Measurements from ENCODE around the gene HLCS. TPM values are rescaled to one million over a fixed set of nuclear protein-coding genes. Genes with fewer than 3 reads are reported as not detected.

Gene HLCS
- total RNA-seq, 2 donors from 2014 or later: 27.2 to 38.6 TPM

DNA sequence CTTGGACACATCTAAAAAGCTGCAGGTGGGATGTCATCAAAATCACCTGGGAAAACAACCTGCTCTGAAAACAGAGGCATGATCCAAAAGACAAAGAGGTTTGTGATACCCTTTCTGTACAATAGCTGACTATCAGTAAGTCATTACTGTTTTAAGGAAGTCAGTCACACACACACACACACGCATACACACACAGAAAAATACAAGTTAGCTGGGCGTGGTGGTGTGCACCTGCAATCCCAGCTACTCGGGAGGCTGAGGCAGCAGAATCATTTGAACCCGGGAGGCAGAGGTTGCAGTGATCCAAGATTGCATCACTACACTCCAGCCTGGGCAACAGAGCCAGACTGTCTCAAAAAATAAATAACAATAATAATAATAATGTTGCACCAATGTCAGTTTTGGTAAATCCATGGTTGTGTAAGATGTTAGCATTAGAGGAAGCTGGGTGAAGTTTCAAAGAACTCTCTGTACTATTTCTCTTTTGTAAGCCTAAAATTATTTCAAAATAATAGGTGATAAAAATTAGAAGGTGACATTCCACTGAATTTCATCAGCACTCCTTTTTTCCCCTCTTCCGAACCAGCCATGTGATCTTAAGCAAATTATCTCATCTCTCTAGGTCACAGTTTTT is 9.9 kb upstream of the HLCS start:
- no peak for ATAC-seq
- WGBS, 2 donors: 68 to 75% methylated on average over 5 of the region's 5 CpGs
- no peaks in the 10 kb centered on the region for H3K9me3 ChIP-seq
- H3K4me3 ChIP-seq: no peak overlapping the region
- no peak for TF ChIP-seq POLR2A (IDR thresholded peaks at IDR 0.05)
- TF ChIP-seq, protein P1, sequence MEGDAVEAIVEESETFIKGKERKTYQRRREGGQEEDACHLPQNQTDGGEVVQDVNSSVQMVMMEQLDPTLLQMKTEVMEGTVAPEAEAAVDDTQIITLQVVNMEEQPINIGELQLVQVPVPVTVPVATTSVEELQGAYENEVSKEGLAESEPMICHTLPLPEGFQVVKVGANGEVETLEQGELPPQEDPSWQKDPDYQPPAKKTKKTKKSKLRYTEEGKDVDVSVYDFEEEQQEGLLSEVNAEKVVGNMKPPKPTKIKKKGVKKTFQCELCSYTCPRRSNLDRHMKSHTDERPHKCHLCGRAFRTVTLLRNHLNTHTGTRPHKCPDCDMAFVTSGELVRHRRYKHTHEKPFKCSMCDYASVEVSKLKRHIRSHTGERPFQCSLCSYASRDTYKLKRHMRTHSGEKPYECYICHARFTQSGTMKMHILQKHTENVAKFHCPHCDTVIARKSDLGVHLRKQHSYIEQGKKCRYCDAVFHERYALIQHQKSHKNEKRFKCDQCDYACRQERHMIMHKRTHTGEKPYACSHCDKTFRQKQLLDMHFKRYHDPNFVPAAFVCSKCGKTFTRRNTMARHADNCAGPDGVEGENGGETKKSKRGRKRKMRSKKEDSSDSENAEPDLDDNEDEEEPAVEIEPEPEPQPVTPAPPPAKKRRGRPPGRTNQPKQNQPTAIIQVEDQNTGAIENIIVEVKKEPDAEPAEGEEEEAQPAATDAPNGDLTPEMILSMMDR (IDR thresholded peaks at IDR 0.05): no peak
- no peaks in the 10 kb centered on the region for H3K36me3 ChIP-seq (replicated peaks in 1 of 2; ENCODE audit: insufficient read depth in 1 of 2, low read depth in 2 of 2)
- DNase-seq: no peak
- no peak overlapping the region for H3K27ac ChIP-seq
- H3K4me1 ChIP-seq: peaks cover 32% of the 10 kb centered on the region
- intact Hi-C loops (cut with DNase I): no loop called here
- H3K27me3 ChIP-seq: no peaks in the 10 kb centered on the region

DNA sequence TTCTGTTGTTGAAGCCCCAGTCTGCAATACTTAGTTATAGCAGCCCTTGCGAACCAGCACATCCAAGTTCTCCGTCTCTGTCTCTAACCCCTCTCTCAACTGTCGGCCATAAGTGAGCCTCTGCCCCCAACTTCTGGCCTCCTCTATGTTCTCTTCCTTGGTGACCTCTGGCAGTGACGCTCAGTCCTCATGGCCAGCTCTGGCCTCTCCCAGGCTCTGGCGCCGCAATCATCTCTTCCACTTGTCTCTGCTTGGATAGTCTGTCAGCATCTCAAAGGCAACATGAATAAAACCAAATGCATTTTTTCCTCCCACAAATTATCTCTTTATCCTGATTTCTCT is 8.4 kb upstream of the HLCS start:
- no peak overlapping the region for H3K4me3 ChIP-seq
- DNase-seq: no peak
- 77 to 90% methylated on average over 6 of the region's 6 CpGs for WGBS, 2 donors
- intact Hi-C loops (cut with DNase I): no loop called here
- H3K9me3 ChIP-seq: no peaks in the 10 kb centered on the region
- H3K27me3 ChIP-seq: no peaks in the 10 kb centered on the region
- H3K4me1 ChIP-seq: peaks cover 19% of the 10 kb centered on the region
- no peaks in the 10 kb centered on the region for H3K36me3 ChIP-seq (replicated peaks in 1 of 2; ENCODE audit: insufficient read depth in 1 of 2, low read depth in 2 of 2)
- no peak for ATAC-seq
- TF ChIP-seq, protein P1 (IDR thresholded peaks at IDR 0.05): no peak
- TF ChIP-seq POLR2A (IDR thresholded peaks at IDR 0.05): no peak
- H3K27ac ChIP-seq: no peak overlapping the region

DNA sequence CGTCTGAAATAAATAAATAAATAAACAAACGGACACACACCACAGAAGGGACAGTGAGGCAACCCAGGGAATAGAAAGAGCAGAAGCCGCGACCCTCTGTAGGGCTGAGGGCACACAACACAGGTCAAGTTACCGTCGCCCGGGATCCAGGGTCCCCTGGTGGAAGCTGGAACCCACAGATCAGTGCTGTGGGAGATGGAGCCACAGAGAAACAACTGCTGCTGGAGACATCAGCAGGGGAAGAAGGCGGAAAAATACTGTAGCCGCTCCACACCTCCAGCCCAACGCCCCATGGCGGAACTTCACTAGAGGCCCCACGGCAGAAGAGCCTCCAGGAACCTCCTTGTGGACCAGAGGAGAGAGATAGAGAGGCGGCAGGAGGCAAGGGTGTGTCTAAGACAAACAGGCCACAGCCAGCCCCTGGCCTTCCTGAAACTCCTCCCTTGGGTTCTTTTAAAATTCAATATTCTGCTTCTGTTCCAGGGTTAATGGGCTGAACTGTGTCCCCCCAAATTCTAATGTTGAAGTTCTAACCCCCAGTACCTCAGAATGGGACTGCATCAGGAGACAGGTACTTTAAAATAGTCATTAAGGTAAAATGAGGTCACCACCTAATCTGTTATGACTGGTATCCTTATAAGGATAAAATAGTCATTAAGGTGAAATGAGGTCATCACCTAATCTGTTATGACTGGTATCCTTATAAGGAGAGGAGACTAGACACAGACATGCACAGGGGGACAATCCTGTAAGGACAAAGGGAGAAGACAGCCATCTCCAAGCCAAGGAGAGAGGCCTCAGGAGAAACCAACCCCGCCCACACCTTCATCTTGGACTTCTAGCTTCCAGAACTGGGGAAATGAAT is 7.7 kb upstream of the HLCS start:
- no peak for TF ChIP-seq POLR2A (IDR thresholded peaks at IDR 0.05)
- TF ChIP-seq, protein P1 (IDR thresholded peaks at IDR 0.05): no peak
- Histone ChIP-seq H3K36me3 (replicated peaks in 1 of 2; ENCODE audit: insufficient read depth in 1 of 2, low read depth in 2 of 2) (no peaks in the 10 kb centered on the region), H3K9me3 (no peaks in the 10 kb centered on the region), H3K4me1 (peaks cover 19% of the 10 kb centered on the region), H3K27ac (no peak overlapping the region), H3K4me3 (no peak overlapping the region), H3K27me3 (no peaks in the 10 kb centered on the region)
- ATAC-seq: no peak
- 82% methylated on average over 13 to 14 of the region's 14 CpGs for whole genome bisulfite sequencing, 2 donors
- intact Hi-C loops (cut with DNase I): no loop called here
- no peak for DNase-seq

DNA sequence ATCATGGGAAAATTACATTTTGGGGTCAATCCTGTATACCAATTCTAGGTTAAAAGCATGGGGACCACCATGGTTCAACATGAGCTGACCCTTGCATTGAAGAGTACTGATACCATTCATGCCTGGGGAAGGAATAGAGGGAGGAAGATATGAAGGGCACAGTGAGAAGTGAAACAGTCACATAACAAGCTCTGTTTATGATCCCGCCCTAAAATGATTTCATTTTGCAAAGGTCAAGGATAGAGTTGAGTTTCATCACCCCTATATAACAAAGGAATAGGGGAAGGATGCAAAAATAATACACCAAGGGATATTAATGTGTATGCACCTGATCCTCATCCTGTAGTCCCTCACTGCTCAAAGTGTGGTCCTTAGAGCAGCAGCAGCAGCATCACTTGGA is 2.5 kb upstream of the HLCS start:
- Histone ChIP-seq H3K9me3 (no peaks in the 10 kb centered on the region), H3K27me3 (no peaks in the 10 kb centered on the region), H3K36me3 (replicated peaks in 1 of 2; ENCODE audit: insufficient read depth in 1 of 2, low read depth in 2 of 2) (no peaks in the 10 kb centered on the region), H3K4me3 (no peak overlapping the region), H3K27ac (no peak overlapping the region), H3K4me1 (peaks cover 19% of the 10 kb centered on the region)
- 78 to 86% methylated on average over 1 of the region's 1 CpG for WGBS, 2 donors
- TF ChIP-seq, protein P1 (IDR thresholded peaks at IDR 0.05): no peak
- TF ChIP-seq POLR2A (IDR thresholded peaks at IDR 0.05): no peak
- no peak for DNase-seq
- intact Hi-C loops (cut with DNase I): no loop called here
- no peak for ATAC-seq

All from body of pancreas (tissue), 4 donors.